ENCODE data around the gene NOLC1. TPM values are rescaled to one million over a fixed set of nuclear protein-coding genes. Genes with fewer than 3 reads are reported as not detected.

NOLC1 gene
- polyA plus RNA-seq, 3 donors: 10.0 to 32.1 (median 19.3) TPM

DNA sequence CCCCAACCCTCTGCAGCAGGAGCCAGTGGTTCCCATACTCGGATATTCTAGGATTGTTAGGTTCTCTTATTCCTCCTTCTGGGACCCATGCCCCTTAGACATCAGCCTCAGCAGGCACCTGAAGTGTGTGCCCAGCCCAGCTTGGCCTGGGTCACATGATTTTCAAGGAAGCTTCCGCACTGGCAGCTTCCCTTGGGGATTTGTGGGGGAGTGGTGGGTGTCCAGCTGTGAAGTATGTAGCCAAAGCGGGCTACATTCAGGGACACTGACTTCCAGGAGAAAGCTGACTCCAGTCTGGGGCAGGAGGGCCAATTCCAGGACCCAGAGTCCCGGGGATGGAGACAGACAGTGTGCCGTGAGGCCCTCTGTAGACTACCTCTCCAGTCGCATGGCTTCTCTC, 33.3 kb upstream of the NOLC1 start:
- Histone ChIP-seq H3K4me1 (ENCODE audit: control insufficient read depth in 1 of 2, insufficient read depth in 2 of 2, low read length in 2 of 2) (peaks cover 60 to 65% of the 10 kb centered on the region in 2 donors), H3K27ac (ENCODE audit: low read depth in 1 of 2, low read length in 2 of 2) (peak overlapping the region; percentile 80 to 94), H3K36me3 (replicated peaks in 1 of 2; ENCODE audit: control insufficient read depth in 1 of 2, insufficient read depth in 2 of 2, low read length in 2 of 2) (no peaks in the 10 kb centered on the region), H3K27me3 (ENCODE audit: control insufficient read depth in 2 of 2, insufficient read depth in 2 of 2, low read length in 2 of 2) (no peaks in the 10 kb centered on the region), H3K9ac (ENCODE audit: insufficient read depth, low read length, poor library complexity, severe bottlenecking) (peak overlapping the region; percentile 94), H3K79me2 (ENCODE audit: insufficient read depth, low read length) (peaks cover 72% of the 10 kb centered on the region), H3K4me3 (replicated peaks in 1 of 3; ENCODE audit: low read depth in 2 of 3, low read length in 3 of 3) (peak overlapping the region; percentile 90 to 97 (median 96)), H3K4me2 (replicated peaks; ENCODE audit: extremely low read depth, low read length, poor library complexity, severe bottlenecking) (peak overlapping the region; percentile 89), H3K9me3 (replicated peaks in 1 of 2; ENCODE audit: control insufficient read depth in 1 of 2, insufficient read depth in 1 of 2, low read length in 2 of 2) (no peaks in the 10 kb centered on the region), H2AFZ (ENCODE audit: insufficient read depth, low read depth, low read length, poor library complexity, severe bottlenecking) (no peak overlapping the region), H4K20me1 (ENCODE audit: insufficient read depth, low read length) (peaks cover 37% of the 10 kb centered on the region)
- peaks cover 59% of the 10 kb centered on the region for H3K4me1 Mint-ChIP-seq
- no peaks in the 10 kb centered on the region for H3K9me3 Mint-ChIP-seq
- H3K4me3 Mint-ChIP-seq: peak overlapping the region; percentile 83 to 93
- WGBS (ENCODE audit: insufficient coverage): 13% methylated on average over 3 of the region's 6 CpGs
- no peaks in the 10 kb centered on the region for H3K36me3 Mint-ChIP-seq
- DNase-seq: peak in 2 of 3 donors; percentile 45 to 48
- TF ChIP-seq, protein P1, sequence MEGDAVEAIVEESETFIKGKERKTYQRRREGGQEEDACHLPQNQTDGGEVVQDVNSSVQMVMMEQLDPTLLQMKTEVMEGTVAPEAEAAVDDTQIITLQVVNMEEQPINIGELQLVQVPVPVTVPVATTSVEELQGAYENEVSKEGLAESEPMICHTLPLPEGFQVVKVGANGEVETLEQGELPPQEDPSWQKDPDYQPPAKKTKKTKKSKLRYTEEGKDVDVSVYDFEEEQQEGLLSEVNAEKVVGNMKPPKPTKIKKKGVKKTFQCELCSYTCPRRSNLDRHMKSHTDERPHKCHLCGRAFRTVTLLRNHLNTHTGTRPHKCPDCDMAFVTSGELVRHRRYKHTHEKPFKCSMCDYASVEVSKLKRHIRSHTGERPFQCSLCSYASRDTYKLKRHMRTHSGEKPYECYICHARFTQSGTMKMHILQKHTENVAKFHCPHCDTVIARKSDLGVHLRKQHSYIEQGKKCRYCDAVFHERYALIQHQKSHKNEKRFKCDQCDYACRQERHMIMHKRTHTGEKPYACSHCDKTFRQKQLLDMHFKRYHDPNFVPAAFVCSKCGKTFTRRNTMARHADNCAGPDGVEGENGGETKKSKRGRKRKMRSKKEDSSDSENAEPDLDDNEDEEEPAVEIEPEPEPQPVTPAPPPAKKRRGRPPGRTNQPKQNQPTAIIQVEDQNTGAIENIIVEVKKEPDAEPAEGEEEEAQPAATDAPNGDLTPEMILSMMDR (IDR thresholded peaks at IDR 0.05): no peak
- H3K27ac Mint-ChIP-seq: peak overlapping the region; percentile 35 to 95 (median 88)
- intact Hi-C loops (cut with micrococcal nuclease): loop anchor here in 1 of 2 donors (2.0 kb wide), 1 partner anchor 14 kb away; the partner anchor contains the start of gene PPRC1
- H3K27me3 Mint-ChIP-seq (ENCODE audit: low read depth in 3 of 3): peaks cover 0 to 6% (median 3%) of the 10 kb centered on the region in 3 donors

GRCh38 chr10:102119417-102120141, 32.6 kb upstream of the NOLC1 start:
- peak overlapping the region; percentile 92 for H2AFZ ChIP-seq (ENCODE audit: insufficient read depth, low read depth, low read length, poor library complexity, severe bottlenecking)
- intact Hi-C loops (cut with micrococcal nuclease): loop anchor here in 1 of 2 donors (2.0 kb wide), 1 partner anchor 13 kb away; the partner anchor contains the start of gene PPRC1
- 0% methylated on average over 17 of the region's 22 CpGs for WGBS (ENCODE audit: insufficient coverage)

More at GRCh38 chr10:102119417-102120141, 32.6 kb upstream of the NOLC1 start:
- H3K36me3 Mint-ChIP-seq: no peaks in the 10 kb centered on the region
- H3K4me3 ChIP-seq (replicated peaks in 1 of 3; ENCODE audit: low read depth in 2 of 3, low read length in 3 of 3): peak overlapping the region; percentile 90 to 97 (median 96)
- peaks cover 66% of the 10 kb centered on the region for H3K79me2 ChIP-seq (ENCODE audit: insufficient read depth, low read length)
- peak in 2 of 3 donors; percentile 33 to 40 for DNase-seq
- H3K27me3 Mint-ChIP-seq (ENCODE audit: low read depth in 3 of 3): peaks cover 0 to 6% (median 3%) of the 10 kb centered on the region in 3 donors
- peaks cover 32% of the 10 kb centered on the region for H4K20me1 ChIP-seq (ENCODE audit: insufficient read depth, low read length)
- TF ChIP-seq, protein P1 (IDR thresholded peaks at IDR 0.05): no peak
- peaks cover 58% of the 10 kb centered on the region for H3K4me1 Mint-ChIP-seq
- H3K4me3 Mint-ChIP-seq: peak overlapping the region; percentile 83 to 93
- no peaks in the 10 kb centered on the region for H3K9me3 ChIP-seq (replicated peaks in 1 of 2; ENCODE audit: control insufficient read depth in 1 of 2, insufficient read depth in 1 of 2, low read length in 2 of 2)
- peaks cover 55 to 61% of the 10 kb centered on the region in 2 donors for H3K4me1 ChIP-seq (ENCODE audit: control insufficient read depth in 1 of 2, insufficient read depth in 2 of 2, low read length in 2 of 2)
- no peaks in the 10 kb centered on the region for H3K9me3 Mint-ChIP-seq
- H3K36me3 ChIP-seq (replicated peaks in 1 of 2; ENCODE audit: control insufficient read depth in 1 of 2, insufficient read depth in 2 of 2, low read length in 2 of 2): no peaks in the 10 kb centered on the region
- H3K9ac ChIP-seq (ENCODE audit: insufficient read depth, low read length, poor library complexity, severe bottlenecking): peak overlapping the region; percentile 94
- peak overlapping the region; percentile 89 for H3K4me2 ChIP-seq (replicated peaks; ENCODE audit: extremely low read depth, low read length, poor library complexity, severe bottlenecking)
- H3K27ac ChIP-seq (ENCODE audit: low read depth in 1 of 2, low read length in 2 of 2): peak overlapping the region; percentile 80 to 94
- H3K27ac Mint-ChIP-seq: peak overlapping the region; percentile 84 to 95 (median 88)
- H3K27me3 ChIP-seq (ENCODE audit: control insufficient read depth in 2 of 2, insufficient read depth in 2 of 2, low read length in 2 of 2): no peaks in the 10 kb centered on the region

Measured in CD14-positive monocyte (primary cell).